Right lobe of liver (tissue), 6 donors: ENCODE data around the gene FGF18. TPM values are rescaled to one million over a fixed set of nuclear protein-coding genes. Genes with fewer than 3 reads are reported as not detected.

Source experiments
- ATAC-seq, 4 donors: fragments of 200-7000 bp; cut with Tn5 transposase; one replicate each; pipeline ENCODE4 v1.9.1; 2020; ENCODE audit warnings: mild to moderate bottlenecking in 4 of 4, moderate library complexity in 4 of 4
- DNase-seq, 3 donors: peaks; one replicate each; pipeline ENCODE4 v3.0.0-alpha.2; 2020
- H3K27ac ChIP-seq, 3 donors: fragments of 200-600 bp; one replicate each; pipeline ENCODE4 v1.8.0; 2022
- H3K27me3 ChIP-seq, 2 donors: fragments of 200-600 bp; one replicate each; pipeline ENCODE4 v1.8.0; 2022
- H3K36me3 ChIP-seq, 4 donors: fragments of 200-600 bp; sonication (generic) in 1 of 4; one replicate each; pipeline versions ENCODE4 v1.5.1 to v1.8.0; 2017 to 2022; ENCODE audit warnings: control low read depth in 1 of 4
- H3K4me1 ChIP-seq, 4 donors: fragments of 200-600 bp; sonication (generic) in 1 of 4; one replicate each; pipeline versions ENCODE4 v1.5.1 to v1.8.0; 2017 to 2022; ENCODE audit warnings: control low read depth in 1 of 4
- H3K4me3 ChIP-seq, 3 donors: fragments of 200-600 bp; one replicate each; pipeline ENCODE4 v1.8.0; 2022
- H3K9me3 ChIP-seq, 4 donors: fragments of 200-600 bp; sonication (generic) in 1 of 4; one replicate each; pipeline versions ENCODE4 v1.5.1 to v1.8.0; 2017 to 2022; ENCODE audit warnings: control low read depth in 1 of 4
- CTCF ChIP-seq, 4 donors: fragments of 200-600 bp in 3 of 4; fragments of 450-650 bp in 1 of 4; IDR thresholded peaks; one replicate each; pipeline versions ENCODE4 v1.5.1 to v1.8.0; 2016 to 2022; ENCODE audit warnings: antibody characterized with exemption in 4 of 4, mild to moderate bottlenecking in 2 of 4
- POLR2A ChIP-seq: fragments of 450-650 bp; IDR thresholded peaks from one replicate; pipeline ENCODE4 v1.6.1; 2017; ENCODE audit warnings: antibody characterized with exemption, mild to moderate bottlenecking
- WGBS: methylation state at CpG from one replicate; pipeline ENCODE4 v1.1.6; 2018; ENCODE audit warnings: low coverage, low lambda C conversion rate; ENCODE audit not compliant: insufficient coverage; ENCODE audit errors: missing lambda C conversion rate; 5-methylcytosine and 5-hydroxymethylcytosine counted together
- intact Hi-C, 2 donors: fragments of 100-400 bp; cut with DNase I; formaldehyde crosslinking; loops; one replicate each; pipeline versions ENCODE4 v1.11.2 to v1.14.1; 2022
- total RNA-seq, 6 experiments: library from RNA; depleted of rRNA in 2 of 6; stranded (reverse); fragments of >200 nt in 2 of 6; fragmentation: NEBNext Ultra II Directional in 3 of 6; extraction: Animal tissue kit (Norgen Biotek cat#: 25700) in 3 of 6; gene quantifications; one replicate each; pipeline versions ENCODE4 v1.1.0 to v1.2.4, GENCODE V29; 2016 to 2023
- donor health status: DM: no; HTN: yes; CAD: no.
- donor health status: DM: no; HTN: no; CAD: no.
- donor health status: DM: no; HTN: no; CAD: no.
- donor health status: DM: no; HTN: yes; CAD: no.
- donor health status: DM: no; HTN: yes; CAD: no.

Gene FGF18
- total RNA-seq, 6 experiments from 2014 or later = 0.12 TPM; not detected in 5

- H3K4me1 ChIP-seq = no peaks in the 10 kb centered on the region
- no peaks in the 10 kb centered on the region for H3K9me3 ChIP-seq
- ATAC-seq (no peak), DNase-seq (peak in 1 of 3 donors; percentile 45)
- no peak overlapping the region for H3K4me3 ChIP-seq
- no peak overlapping the region for H3K27ac ChIP-seq
- intact Hi-C loops = no loop called here
- 29% methylated on average over 6 of the region's 15 CpGs for WGBS
- H3K36me3 ChIP-seq = no peaks in the 10 kb centered on the region
- H3K27me3 ChIP-seq = no peaks in the 10 kb centered on the region
- TF ChIP-seq POLR2A (no peak), CTCF (IDR thresholded peaks at IDR 0.05) (no peak)
These were observed 42.9 kb downstream of the FGF18 start for GRCh38 chr5:171462136-171462927.

- WGBS = 53% methylated on average over 10 of the region's 11 CpGs
- Histone ChIP-seq H3K36me3 (no peaks in the 10 kb centered on the region), H3K4me1 (no peaks in the 10 kb centered on the region), H3K27me3 (no peaks in the 10 kb centered on the region), H3K9me3 (no peaks in the 10 kb centered on the region), H3K27ac (no peak overlapping the region), H3K4me3 (no peak overlapping the region)
- ATAC-seq = no peak
- no peak for DNase-seq
- TF ChIP-seq POLR2A (no peak), CTCF (IDR thresholded peaks at IDR 0.05) (no peak)
- intact Hi-C loops = no loop called here
These were observed 43.7 kb downstream of the FGF18 start for GRCh38 chr5:171462928-171463861.

GRCh38 chr5:171463862-171464229, 44.4 kb downstream of the FGF18 start:
- no peaks in the 10 kb centered on the region for H3K27me3 ChIP-seq
- TF ChIP-seq CTCF (IDR thresholded peaks at IDR 0.05) (no peak), POLR2A (no peak)

GRCh38 chr5:171464829-171465228, 45.4 kb downstream of the FGF18 start:
- intact Hi-C loops = no loop called here
- Histone ChIP-seq H3K27me3 (no peaks in the 10 kb centered on the region), H3K36me3 (no peaks in the 10 kb centered on the region), H3K27ac (no peak overlapping the region), H3K4me3 (no peak overlapping the region), H3K9me3 (no peaks in the 10 kb centered on the region), H3K4me1 (no peaks in the 10 kb centered on the region)
- 80% methylated on average over 12 of the region's 12 CpGs for WGBS
- ATAC-seq (no peak), DNase-seq (no peak)
- TF ChIP-seq POLR2A (no peak), CTCF (IDR thresholded peaks at IDR 0.05) (no peak)

More at GRCh38 chr5:171463862-171464229, 44.4 kb downstream of the FGF18 start:
- H3K9me3 ChIP-seq = no peaks in the 10 kb centered on the region
- H3K27ac ChIP-seq = no peak overlapping the region
- H3K36me3 ChIP-seq = no peaks in the 10 kb centered on the region
- H3K4me3 ChIP-seq = no peak overlapping the region
- 47% methylated on average over 3 of the region's 4 CpGs for WGBS
- H3K4me1 ChIP-seq = no peaks in the 10 kb centered on the region
- DNase-seq (no peak), ATAC-seq (no peak)
- intact Hi-C loops = no loop called here
